Measurements from ENCODE around the gene MINDY4. TPM values are rescaled to one million over a fixed set of nuclear protein-coding genes. Genes with fewer than 3 reads are reported as not detected.

Gene MINDY4
- total RNA-seq, 2 donors from 2014 or later: 3.2 to 3.8 TPM

GRCh38 chr7:30927559-30927958 lies 156.3 kb downstream of the MINDY4 start:
- ATAC-seq (no peak), DNase-seq (no peak)
- intact Hi-C loops (cut with DNase I, micrococcal nuclease): no loop called here

DNA sequence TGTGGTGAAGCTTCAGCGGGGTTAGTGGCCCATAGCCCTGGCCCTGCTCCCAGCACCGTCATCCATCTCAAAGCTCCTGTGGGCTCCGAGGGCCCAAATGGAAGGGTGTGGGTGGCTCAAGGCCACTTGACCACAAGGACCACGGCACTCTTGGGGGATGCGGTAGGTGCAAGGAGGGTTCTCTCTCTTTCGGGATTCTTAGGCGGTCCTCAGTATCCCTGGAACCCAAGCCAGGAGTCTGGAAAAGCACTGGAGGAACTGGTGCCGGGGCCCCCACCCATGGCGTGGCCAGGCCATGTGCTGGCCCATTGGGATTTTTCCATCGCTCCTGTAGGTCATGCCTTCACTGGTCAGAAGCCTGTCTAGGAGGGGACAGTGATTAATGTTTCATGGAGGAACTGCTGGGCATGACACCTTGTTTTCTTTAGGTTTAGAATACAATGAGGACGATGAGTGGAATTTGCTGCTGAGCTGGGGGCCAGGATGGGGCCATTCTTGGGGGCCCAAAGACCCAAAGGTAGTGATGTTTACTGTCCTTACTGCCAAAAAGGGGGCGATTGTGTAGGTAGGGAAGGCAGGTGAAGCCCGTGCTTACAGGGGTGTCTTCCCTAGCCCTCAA lies 157.1 kb downstream of the MINDY4 start:
- DNase-seq: no peak
- no peak for ATAC-seq
- intact Hi-C loops (cut with DNase I, micrococcal nuclease): no loop called here

GRCh38 chr7:30929686-30930085 lies 158.5 kb downstream of the MINDY4 start:
- intact Hi-C loops (cut with DNase I, micrococcal nuclease): no loop called here
- no peak for DNase-seq
- ATAC-seq: no peak

- intact Hi-C loops (cut with DNase I, micrococcal nuclease): no loop called here
- ATAC-seq: no peak
- peak in 1 of 2 donors; percentile 34 for DNase-seq
Measured at GRCh38 chr7:30930621-30931020, 159.4 kb downstream of the MINDY4 start.

GRCh38 chr7:30931161-30931928 lies 160.1 kb downstream of the MINDY4 start:
- DNase-seq (no peak), ATAC-seq (no peak)
- intact Hi-C loops (cut with DNase I, micrococcal nuclease): no loop called here

DNA sequence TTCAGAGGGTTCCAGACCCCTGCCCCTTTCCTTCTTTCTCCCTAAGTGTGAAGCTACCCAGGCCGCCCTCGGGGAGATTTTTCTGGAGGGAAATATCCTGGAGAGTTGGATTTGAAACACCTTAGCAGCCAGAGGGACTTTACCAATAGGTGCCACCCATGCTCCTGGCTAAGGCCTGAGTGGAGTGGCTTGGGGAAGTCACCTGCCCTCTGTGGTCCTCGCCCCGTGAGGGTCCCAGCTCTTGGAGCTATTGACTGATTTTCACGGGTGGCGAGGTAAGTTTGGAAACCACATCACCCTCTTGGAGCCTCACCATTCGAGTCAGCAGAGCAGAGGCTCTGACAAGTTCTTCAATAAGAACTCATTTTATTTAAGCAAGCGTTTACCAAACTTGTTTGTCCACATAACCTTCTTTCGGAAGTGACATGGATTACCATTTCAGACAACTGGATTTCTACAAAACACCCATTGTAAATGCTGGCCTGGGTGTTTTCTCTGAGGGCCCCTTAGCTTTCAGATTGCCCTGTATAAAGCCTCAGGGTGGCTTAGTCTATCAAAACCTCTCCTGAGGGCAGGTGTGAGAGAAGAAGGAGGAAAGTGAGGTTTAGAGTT lies 160.8 kb downstream of the MINDY4 start:
- DNase-seq (no peak), ATAC-seq (no peak)
- intact Hi-C loops (cut with DNase I, micrococcal nuclease): no loop called here

DNA sequence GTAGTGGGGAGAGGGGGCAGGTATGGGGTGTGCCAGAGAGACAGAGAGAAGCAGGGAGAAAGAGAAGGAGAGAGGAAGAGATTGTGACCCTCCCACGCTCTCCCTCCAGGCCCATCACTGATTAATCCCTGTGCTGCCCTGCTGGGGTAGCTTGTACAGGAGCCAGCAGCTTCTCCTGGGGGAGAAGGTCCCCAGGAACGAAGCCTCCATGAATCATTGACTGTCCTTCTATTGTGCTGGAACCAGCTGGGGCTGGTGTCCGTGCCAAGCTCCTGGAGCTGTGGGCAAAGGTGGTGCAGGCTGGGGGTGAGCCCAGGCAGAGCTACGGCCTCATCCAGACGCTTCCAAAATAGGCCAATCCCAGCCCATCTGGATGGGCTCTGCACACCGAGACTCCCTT lies 161.3 kb downstream of the MINDY4 start:
- no peak for DNase-seq
- intact Hi-C loops (cut with DNase I, micrococcal nuclease): no loop called here
- no peak for ATAC-seq

DNA sequence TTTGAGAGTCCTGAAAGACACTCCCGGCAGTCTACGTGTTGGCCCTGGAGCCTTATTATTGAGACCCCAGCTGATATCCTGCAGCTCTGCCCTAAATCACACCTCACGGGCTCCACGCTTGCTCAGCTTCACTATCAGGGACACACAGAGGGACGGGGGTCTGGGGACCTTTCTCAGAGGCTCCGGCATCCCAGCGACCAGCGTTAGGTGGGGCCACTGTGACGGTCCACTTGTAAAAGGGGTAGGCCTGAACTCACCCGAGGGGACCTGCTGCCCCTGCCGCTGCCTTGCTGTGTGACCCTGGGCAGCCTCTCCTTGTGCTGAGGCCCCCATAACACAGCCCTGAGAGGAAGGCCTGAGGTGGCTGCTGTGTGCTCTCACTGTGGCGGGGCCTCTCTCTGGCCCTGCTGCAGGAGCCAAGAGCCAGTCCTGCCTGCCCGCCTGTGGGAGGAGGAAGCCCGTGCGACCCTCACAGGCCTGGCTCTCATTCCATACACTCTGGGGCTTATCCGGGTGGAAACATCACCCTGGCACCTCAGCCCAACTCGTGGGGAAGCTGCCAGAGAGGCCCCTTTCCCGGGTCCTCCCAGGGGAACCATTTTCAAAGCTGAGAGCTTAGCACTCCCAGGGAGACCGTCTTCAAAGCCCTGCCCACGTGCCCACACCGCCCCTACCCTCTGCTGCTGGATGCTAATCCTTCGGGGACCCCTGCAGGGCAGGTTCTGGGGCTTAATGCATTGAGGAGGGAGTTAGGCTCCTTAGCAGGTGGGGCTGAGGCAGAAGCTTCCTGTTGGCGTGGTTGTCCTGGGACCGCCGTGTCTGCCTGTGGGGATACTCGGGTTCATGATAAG lies 162.1 kb downstream of the MINDY4 start:
- ATAC-seq (no peak), DNase-seq (no peak)
- intact Hi-C loops (cut with DNase I, micrococcal nuclease): no loop called here

DNA sequence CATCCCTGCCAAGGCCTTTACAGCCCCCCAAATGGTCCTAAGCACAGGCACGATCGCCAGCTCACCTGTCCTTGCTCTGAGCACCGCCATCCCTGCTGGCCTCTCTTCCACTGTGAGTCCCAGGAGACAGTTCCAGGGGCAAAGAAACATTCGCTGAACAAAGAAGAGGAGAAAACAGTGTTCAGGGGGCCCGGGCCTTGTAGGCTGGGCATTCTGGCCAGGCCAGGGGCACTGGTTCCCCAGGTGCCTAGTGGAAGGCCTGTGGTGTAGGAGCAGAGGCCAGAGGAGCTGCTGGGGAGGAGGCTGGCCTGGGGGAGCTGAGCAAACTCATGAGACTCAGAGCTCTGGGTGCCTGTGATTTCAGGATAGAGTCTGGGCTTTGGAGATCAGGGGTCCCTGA lies 163.0 kb downstream of the MINDY4 start:
- DNase-seq (no peak), ATAC-seq (no peak)
- intact Hi-C loops (cut with DNase I, micrococcal nuclease): no loop called here

DNA sequence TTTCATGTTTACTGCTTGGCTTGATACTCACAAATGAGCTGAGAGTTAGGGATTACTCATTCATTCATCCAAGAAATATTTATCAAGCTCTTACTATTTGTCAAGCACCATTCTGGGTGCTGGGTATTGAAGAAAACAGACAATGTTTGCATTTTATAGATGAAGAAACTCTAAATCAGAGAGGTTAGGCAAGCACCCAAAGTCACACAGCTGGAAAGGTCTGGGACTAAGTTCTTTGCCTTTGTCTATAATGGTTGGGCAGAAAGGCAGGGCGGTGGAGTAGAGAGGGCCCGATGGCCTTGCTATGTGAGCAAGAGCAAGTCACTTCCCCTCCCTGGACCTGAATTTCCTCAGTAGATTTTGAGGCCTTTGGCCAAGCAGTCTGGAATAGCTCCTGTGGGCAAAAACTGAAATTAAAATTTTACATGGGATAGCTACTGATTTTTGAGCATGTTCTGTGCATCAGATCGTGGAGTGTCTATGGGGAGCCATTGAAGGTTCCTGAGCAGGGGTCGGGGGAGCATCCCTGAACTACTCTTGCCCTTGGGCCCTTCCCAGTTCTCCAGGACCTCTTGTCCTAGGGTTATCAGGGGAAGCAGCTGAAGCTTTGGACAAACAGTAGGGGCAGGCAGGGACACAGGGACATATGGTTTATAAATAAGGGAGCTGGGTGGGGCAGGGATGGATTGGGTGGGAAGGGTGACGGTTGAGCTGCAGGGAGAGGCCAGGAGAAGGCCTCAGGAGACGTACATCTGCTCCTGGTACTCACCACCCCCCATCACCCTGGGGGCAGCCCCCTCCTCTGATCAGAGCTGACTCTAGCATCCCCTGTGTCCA lies 163.7 kb downstream of the MINDY4 start:
- intact Hi-C loops (cut with DNase I, micrococcal nuclease): no loop called here
- ATAC-seq (peak; percentile 18), DNase-seq (peak in 1 of 2 donors; percentile 35)

GRCh38 chr7:30935569-30935877 lies 164.3 kb downstream of the MINDY4 start:
- DNase-seq (no peak), ATAC-seq (no peak)
- intact Hi-C loops (cut with DNase I, micrococcal nuclease): no loop called here

DNA sequence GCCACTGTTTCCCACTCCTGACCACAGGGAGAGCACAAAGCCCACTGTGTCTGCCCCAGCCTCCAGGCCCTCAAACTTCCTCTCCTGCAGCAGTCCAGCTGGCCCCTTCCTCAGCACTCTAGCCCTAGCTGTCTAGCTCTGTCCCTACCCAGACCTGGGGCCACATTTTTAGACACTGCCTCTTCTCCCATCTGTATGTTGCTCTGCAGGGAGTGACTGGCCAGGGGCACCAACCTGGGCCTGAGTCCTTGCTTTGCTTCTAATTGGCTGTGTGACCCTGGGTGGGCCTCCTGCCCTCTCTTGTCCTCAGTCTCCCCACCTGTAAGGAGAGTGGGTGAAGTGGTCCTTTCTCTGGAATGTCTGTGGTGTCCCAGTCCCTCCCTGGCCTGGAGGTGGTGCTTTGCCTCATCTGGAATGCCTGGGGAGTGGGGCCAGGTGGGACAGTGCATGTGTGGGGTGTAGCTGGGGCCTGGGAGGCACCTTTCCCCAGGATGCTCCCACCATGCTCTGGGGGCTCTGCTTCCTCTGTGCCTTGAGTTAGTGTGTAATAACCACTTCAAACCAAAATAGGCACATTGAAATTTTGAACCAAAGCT lies 165.5 kb downstream of the MINDY4 start:
- ATAC-seq: peak; percentile 15
- DNase-seq: no peak

DNA sequence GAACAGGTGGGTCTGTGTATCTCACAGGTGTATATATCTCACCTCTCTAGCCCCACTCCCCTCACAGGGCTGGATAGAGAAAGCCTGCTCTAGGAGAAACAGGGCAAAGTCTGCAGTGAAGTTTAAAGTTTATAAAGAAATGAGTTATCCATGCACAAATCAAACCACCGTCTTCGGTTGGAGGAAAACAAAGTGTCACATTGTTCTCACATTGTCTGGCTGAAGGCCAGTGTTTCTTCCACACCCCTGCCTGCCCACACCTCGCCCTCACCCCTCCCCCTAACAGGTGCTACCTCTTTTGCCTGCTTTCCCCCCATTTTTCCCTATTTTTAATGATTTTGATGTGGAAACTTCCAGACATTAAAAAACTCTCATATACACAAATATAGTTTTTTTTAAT lies 166.2 kb downstream of the MINDY4 start:
- ATAC-seq (peak; percentile 85), DNase-seq (peak; percentile 73 to 87)
- intact Hi-C loops (cut with DNase I, micrococcal nuclease): no loop called here

More for the DNA sequence above, 165.5 kb downstream of the MINDY4 start:
- intact Hi-C loops (cut with DNase I, micrococcal nuclease): no loop called here

- DNase-seq: peak; percentile 88 to 92
- ATAC-seq: peak; percentile 65
- intact Hi-C loops (cut with DNase I, micrococcal nuclease): no loop called here
Measured at GRCh38 chr7:30938435-30939316, 167.5 kb downstream of the MINDY4 start.

DNA sequence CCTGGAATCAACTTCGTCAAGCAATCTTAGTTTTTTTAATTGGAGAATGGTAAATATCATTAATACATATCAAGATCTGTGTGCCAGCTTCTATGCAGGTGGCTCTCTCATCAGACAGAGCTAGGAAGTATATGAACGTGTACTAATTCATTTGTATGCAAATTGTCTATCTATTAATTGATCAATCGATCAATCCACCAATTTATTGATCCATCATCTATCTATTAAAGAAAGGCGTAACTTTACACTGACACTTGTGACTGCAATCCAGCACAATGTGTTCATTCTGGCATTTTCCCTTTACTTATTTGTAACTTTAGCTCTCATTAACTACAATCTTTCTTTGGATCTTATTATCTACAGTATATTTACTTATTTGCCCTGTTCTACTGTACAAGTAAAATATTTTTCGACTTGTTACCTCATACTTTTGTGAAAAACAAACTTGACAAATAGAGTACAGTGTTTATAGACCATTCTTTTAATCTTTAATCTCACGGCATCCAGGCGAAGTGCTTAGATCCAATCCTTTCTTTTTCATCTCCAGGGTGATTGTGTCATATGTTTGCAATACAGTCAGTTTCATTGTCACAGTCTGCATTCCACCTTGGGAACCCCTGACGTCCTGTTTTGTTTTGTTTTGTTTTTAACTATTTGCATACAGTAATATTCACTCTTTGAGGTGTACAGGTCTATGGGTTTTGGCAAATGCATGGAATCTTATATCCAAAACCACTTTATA lies 170.5 kb downstream of the MINDY4 start:
- no peak for DNase-seq
- ATAC-seq: peak; percentile 40
- intact Hi-C loops (cut with DNase I, micrococcal nuclease): no loop called here

Measured in left colon (tissue), 2 donors.